ENCODE results near the gene ACTG2. TPM values are rescaled to one million over a fixed set of nuclear protein-coding genes. Genes with fewer than 3 reads are reported as not detected.
"Not testable (repeated sequence)": the region's sequence is repeated elsewhere in the genome, so short reads cannot be mapped to it uniquely, and the experiment has no call there.

ACTG2 gene
- total and polyA plus RNA-seq, 4 donors: 20.5 to 82.9 (median 44.7) TPM

- H3K36me3 ChIP-seq (ENCODE audit: control insufficient read depth in 4 of 4, insufficient read depth in 4 of 4, low read length in 4 of 4): no peaks in the 10 kb centered on the region
- H3K9ac ChIP-seq (ENCODE audit: insufficient read depth in 1 of 2, low read length in 2 of 2): no peak overlapping the region
- H3K27ac ChIP-seq (ENCODE audit: low read depth in 1 of 2, low read length in 1 of 2): no peak overlapping the region
- no peaks in the 10 kb centered on the region for H3K4me1 ChIP-seq (ENCODE audit: control insufficient read depth in 5 of 5, insufficient read depth in 5 of 5, low read length in 5 of 5)
- peaks cover 0 to 6% (median 2%) of the 10 kb centered on the region in 3 donors for H3K27me3 ChIP-seq (ENCODE audit: control insufficient read depth in 3 of 3, insufficient read depth in 3 of 3, low read length in 2 of 3)
- H3K4me3 ChIP-seq: no peak overlapping the region
- H3K9me3 ChIP-seq (ENCODE audit: control insufficient read depth in 4 of 4, insufficient read depth in 3 of 4, low read length in 3 of 4): no peaks in the 10 kb centered on the region
- no peak for TF ChIP-seq CTCF (IDR thresholded peaks at IDR 0.05; ENCODE audit: control extremely low read depth, extremely low read depth)
- DNase-seq (no peak), ATAC-seq (ENCODE audit: insufficient read depth, low FRiP score) (no peak)
- 82 to 98% methylated on average over 4 of the region's 4 CpGs for WGBS, 2 donors
Measured at GRCh38 chr2:73886357-73886756, 6.5 kb upstream of the ACTG2 start.

- WGBS, 2 donors: 79 to 86% methylated on average over 11 of the region's 11 CpGs
- H3K36me3 ChIP-seq (ENCODE audit: control insufficient read depth in 4 of 4, insufficient read depth in 4 of 4, low read length in 4 of 4); H3K9me3 ChIP-seq (ENCODE audit: control insufficient read depth in 4 of 4, insufficient read depth in 3 of 4, low read length in 3 of 4); H3K27me3 ChIP-seq (ENCODE audit: control insufficient read depth in 3 of 3, insufficient read depth in 3 of 3, low read length in 2 of 3); H3K4me1 ChIP-seq (ENCODE audit: control insufficient read depth in 5 of 5, insufficient read depth in 5 of 5, low read length in 5 of 5); H3K27ac ChIP-seq (ENCODE audit: low read depth in 1 of 2, low read length in 1 of 2); H3K9ac ChIP-seq (ENCODE audit: insufficient read depth in 1 of 2, low read length in 2 of 2); DNase-seq; ATAC-seq (ENCODE audit: insufficient read depth, low FRiP score); H3K4me3 ChIP-seq: not testable (repeated sequence)
Measured at GRCh38 chr2:73887596-73888353, 5.0 kb upstream of the ACTG2 start.

GRCh38 chr2:73888388-73888787, 4.4 kb upstream of the ACTG2 start:
- H3K9me3 ChIP-seq (ENCODE audit: control insufficient read depth in 4 of 4, insufficient read depth in 3 of 4, low read length in 3 of 4): no peaks in the 10 kb centered on the region
- DNase-seq (no peak), ATAC-seq (ENCODE audit: insufficient read depth, low FRiP score) (no peak)
- peaks cover 0 to 6% (median 2%) of the 10 kb centered on the region in 3 donors for H3K27me3 ChIP-seq (ENCODE audit: control insufficient read depth in 3 of 3, insufficient read depth in 3 of 3, low read length in 2 of 3)
- no peak overlapping the region for H3K9ac ChIP-seq (ENCODE audit: insufficient read depth in 1 of 2, low read length in 2 of 2)
- H3K4me1 ChIP-seq (ENCODE audit: control insufficient read depth in 5 of 5, insufficient read depth in 5 of 5, low read length in 5 of 5): no peaks in the 10 kb centered on the region
- WGBS, 2 donors: 48 to 73% methylated on average over 2 of the region's 2 CpGs
- no peak overlapping the region for H3K4me3 ChIP-seq
- no peak overlapping the region for H3K27ac ChIP-seq (ENCODE audit: low read depth in 1 of 2, low read length in 1 of 2)
- TF ChIP-seq CTCF (IDR thresholded peaks at IDR 0.05; ENCODE audit: control extremely low read depth, extremely low read depth): no peak
- no peaks in the 10 kb centered on the region for H3K36me3 ChIP-seq (ENCODE audit: control insufficient read depth in 4 of 4, insufficient read depth in 4 of 4, low read length in 4 of 4)

- ATAC-seq (ENCODE audit: insufficient read depth, low FRiP score) (no peak), DNase-seq (no peak)
- no peak for TF ChIP-seq CTCF (IDR thresholded peaks at IDR 0.05; ENCODE audit: control extremely low read depth, extremely low read depth)
- Histone ChIP-seq H3K9me3 (ENCODE audit: control insufficient read depth in 4 of 4, insufficient read depth in 3 of 4, low read length in 3 of 4) (no peaks in the 10 kb centered on the region), H3K36me3 (ENCODE audit: control insufficient read depth in 4 of 4, insufficient read depth in 4 of 4, low read length in 4 of 4) (no peaks in the 10 kb centered on the region), H3K4me3 (no peak overlapping the region), H3K9ac (ENCODE audit: insufficient read depth in 1 of 2, low read length in 2 of 2) (no peak overlapping the region), H3K27me3 (ENCODE audit: control insufficient read depth in 3 of 3, insufficient read depth in 3 of 3, low read length in 2 of 3) (peaks cover 0 to 4% (median 2%) of the 10 kb centered on the region in 3 donors), H3K4me1 (ENCODE audit: control insufficient read depth in 5 of 5, insufficient read depth in 5 of 5, low read length in 5 of 5) (no peaks in the 10 kb centered on the region), H3K27ac (ENCODE audit: low read depth in 1 of 2, low read length in 1 of 2) (no peak overlapping the region)
- WGBS, 2 donors: 75 to 87% methylated on average over 5 of the region's 5 CpGs
Measured at GRCh38 chr2:73889206-73889605, 3.6 kb upstream of the ACTG2 start.

All from lung (tissue), 12 donors.